Measurements from ENCODE around the gene SSPN. TPM values are rescaled to one million over a fixed set of nuclear protein-coding genes. Genes with fewer than 3 reads are reported as not detected.

SSPN gene
- total RNA-seq, 1 experiment from 2014 or later = 0.17 TPM

DNA sequence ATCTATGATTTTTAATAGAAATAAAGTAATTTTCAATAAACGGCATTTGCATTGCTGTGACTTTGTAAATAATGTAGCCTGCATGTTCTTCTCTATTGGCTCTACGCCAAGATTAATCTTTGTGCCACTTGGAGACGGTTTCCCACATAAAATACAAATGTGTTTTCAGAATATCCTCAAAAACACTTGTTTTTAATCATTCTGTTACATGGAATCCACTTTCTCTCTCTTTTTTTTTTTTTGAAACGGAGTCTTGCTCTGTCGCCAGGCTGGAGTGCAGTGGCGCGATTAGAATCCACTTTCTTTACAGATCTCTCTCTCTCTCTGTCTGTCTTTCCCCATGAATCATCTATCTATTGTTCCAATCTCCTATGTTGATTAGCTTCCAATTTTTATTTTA, 22.8 kb upstream of the SSPN start (continued):
- TF ChIP-seq, protein P1, sequence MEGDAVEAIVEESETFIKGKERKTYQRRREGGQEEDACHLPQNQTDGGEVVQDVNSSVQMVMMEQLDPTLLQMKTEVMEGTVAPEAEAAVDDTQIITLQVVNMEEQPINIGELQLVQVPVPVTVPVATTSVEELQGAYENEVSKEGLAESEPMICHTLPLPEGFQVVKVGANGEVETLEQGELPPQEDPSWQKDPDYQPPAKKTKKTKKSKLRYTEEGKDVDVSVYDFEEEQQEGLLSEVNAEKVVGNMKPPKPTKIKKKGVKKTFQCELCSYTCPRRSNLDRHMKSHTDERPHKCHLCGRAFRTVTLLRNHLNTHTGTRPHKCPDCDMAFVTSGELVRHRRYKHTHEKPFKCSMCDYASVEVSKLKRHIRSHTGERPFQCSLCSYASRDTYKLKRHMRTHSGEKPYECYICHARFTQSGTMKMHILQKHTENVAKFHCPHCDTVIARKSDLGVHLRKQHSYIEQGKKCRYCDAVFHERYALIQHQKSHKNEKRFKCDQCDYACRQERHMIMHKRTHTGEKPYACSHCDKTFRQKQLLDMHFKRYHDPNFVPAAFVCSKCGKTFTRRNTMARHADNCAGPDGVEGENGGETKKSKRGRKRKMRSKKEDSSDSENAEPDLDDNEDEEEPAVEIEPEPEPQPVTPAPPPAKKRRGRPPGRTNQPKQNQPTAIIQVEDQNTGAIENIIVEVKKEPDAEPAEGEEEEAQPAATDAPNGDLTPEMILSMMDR (IDR thresholded peaks at IDR 0.05 in 2 of 3, conservative IDR thresholded peaks at IDR 0.05 in 1 of 3; ENCODE audit: borderline replicate concordance in 1 of 3, insufficient read depth in 1 of 3, low read depth in 2 of 3, low read length in 2 of 3) = no peak
- no peak for TF ChIP-seq YY1 (IDR thresholded peaks at IDR 0.05; ENCODE audit: extremely low read depth, insufficient replicate concordance, low read depth, low read length)
- no peak for TF ChIP-seq JUND (IDR thresholded peaks at IDR 0.05)
- no peak for TF ChIP-seq SP1 (IDR thresholded peaks at IDR 0.05; ENCODE audit: low read depth)
- TF ChIP-seq CBX3 (IDR thresholded peaks at IDR 0.05; ENCODE audit: low read depth) = no peak

DNA sequence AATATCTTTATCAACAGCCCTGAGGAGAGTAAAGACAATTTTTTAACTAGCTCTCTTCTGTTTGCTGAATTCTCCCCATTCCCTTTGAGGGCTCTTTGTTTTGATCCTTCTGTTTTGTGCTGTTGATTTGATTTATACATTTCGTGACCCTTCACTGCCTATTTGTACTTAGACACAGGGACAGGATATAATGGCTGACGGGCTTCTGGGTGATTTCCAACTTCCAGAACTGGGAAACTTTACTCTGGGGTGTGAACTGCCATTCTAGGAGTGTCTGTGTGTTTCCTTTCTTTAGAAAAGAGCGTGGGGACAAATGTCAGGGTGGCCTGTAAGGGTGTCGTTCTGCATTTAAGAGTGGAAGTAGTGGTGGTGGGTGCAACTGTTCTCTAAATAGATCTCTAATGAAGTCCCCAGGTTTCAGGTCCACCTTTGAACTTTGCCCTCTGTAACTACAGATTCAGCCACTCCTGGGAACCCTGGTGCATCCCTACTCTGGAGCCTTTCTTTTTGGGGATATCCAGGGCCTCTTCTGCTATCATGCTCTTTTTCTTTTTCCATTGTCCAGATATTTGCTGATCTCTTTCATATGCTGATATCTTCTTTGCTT, 22.3 kb upstream of the SSPN start:
- H3K79me2 ChIP-seq (ENCODE audit: insufficient read depth, low read length) = no peaks in the 10 kb centered on the region
- H3K9me3 ChIP-seq (ENCODE audit: control insufficient read depth in 1 of 2, insufficient read depth in 1 of 2, low read depth in 1 of 2, low read length in 2 of 2) = no peaks in the 10 kb centered on the region
- ChIA-PET POLR2A (no interaction called here), RAD21 (ENCODE audit: low non-redundant PET in 1 of 2, low total read pairs in 2 of 2, uncharacterized antibody in 2 of 2, unreplicated experiment in 2 of 2) (no interaction called here), CTCF (no interaction called here)
- no peaks in the 10 kb centered on the region for H3K27me3 ChIP-seq (ENCODE audit: insufficient read depth, low read length)
- DNase-seq (ENCODE audit: low read depth, low spot score) = no peak
- no peak overlapping the region for H3K9ac ChIP-seq (ENCODE audit: low read length)
- no peak for ATAC-seq
- no peaks in the 10 kb centered on the region for H3K36me3 ChIP-seq (ENCODE audit: control insufficient read depth in 1 of 2, insufficient read depth in 2 of 2, low read length in 2 of 2)
- no peak overlapping the region for H2AFZ ChIP-seq (ENCODE audit: low read depth, low read length, poor library complexity, severe bottlenecking)
- intact Hi-C loops (cut with micrococcal nuclease) = no loop called here
- H3K4me3 ChIP-seq (replicated peaks in 1 of 2; ENCODE audit: low read depth in 1 of 2, low read length in 2 of 2) = no peak overlapping the region
- no TSS peak for BruUV-seq (replicated peaks)
- H3K4me2 ChIP-seq (ENCODE audit: low read length) = no peak overlapping the region
- H3K4me1 ChIP-seq (ENCODE audit: control insufficient read depth in 1 of 2, insufficient read depth in 2 of 2, low read length in 2 of 2) = no peaks in the 10 kb centered on the region
- TF ChIP-seq, protein P2, sequence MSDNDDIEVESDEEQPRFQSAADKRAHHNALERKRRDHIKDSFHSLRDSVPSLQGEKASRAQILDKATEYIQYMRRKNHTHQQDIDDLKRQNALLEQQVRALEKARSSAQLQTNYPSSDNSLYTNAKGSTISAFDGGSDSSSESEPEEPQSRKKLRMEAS (IDR thresholded peaks at IDR 0.05) = no peak
- no peak for TF ChIP-seq YY1 (IDR thresholded peaks at IDR 0.05; ENCODE audit: extremely low read depth, insufficient replicate concordance, low read depth, low read length)
- TF ChIP-seq, protein P3, sequence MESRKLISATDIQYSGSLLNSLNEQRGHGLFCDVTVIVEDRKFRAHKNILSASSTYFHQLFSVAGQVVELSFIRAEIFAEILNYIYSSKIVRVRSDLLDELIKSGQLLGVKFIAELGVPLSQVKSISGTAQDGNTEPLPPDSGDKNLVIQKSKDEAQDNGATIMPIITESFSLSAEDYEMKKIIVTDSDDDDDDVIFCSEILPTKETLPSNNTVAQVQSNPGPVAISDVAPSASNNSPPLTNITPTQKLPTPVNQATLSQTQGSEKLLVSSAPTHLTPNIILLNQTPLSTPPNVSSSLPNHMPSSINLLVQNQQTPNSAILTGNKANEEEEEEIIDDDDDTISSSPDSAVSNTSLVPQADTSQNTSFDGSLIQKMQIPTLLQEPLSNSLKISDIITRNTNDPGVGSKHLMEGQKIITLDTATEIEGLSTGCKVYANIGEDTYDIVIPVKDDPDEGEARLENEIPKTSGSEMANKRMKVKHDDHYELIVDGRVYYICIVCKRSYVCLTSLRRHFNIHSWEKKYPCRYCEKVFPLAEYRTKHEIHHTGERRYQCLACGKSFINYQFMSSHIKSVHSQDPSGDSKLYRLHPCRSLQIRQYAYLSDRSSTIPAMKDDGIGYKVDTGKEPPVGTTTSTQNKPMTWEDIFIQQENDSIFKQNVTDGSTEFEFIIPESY (IDR thresholded peaks at IDR 0.05; ENCODE audit: extremely low read depth, insufficient replicate concordance, low read length) = no peak
- TF ChIP-seq SP1 (IDR thresholded peaks at IDR 0.05; ENCODE audit: low read depth) = no peak
- no peak for TF ChIP-seq ZNF274 (IDR thresholded peaks at IDR 0.05; ENCODE audit: low read depth, low read length)
- TF ChIP-seq, protein P4, sequence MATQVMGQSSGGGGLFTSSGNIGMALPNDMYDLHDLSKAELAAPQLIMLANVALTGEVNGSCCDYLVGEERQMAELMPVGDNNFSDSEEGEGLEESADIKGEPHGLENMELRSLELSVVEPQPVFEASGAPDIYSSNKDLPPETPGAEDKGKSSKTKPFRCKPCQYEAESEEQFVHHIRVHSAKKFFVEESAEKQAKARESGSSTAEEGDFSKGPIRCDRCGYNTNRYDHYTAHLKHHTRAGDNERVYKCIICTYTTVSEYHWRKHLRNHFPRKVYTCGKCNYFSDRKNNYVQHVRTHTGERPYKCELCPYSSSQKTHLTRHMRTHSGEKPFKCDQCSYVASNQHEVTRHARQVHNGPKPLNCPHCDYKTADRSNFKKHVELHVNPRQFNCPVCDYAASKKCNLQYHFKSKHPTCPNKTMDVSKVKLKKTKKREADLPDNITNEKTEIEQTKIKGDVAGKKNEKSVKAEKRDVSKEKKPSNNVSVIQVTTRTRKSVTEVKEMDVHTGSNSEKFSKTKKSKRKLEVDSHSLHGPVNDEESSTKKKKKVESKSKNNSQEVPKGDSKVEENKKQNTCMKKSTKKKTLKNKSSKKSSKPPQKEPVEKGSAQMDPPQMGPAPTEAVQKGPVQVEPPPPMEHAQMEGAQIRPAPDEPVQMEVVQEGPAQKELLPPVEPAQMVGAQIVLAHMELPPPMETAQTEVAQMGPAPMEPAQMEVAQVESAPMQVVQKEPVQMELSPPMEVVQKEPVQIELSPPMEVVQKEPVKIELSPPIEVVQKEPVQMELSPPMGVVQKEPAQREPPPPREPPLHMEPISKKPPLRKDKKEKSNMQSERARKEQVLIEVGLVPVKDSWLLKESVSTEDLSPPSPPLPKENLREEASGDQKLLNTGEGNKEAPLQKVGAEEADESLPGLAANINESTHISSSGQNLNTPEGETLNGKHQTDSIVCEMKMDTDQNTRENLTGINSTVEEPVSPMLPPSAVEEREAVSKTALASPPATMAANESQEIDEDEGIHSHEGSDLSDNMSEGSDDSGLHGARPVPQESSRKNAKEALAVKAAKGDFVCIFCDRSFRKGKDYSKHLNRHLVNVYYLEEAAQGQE (IDR thresholded peaks at IDR 0.05; ENCODE audit: low read depth) = no peak
- TF ChIP-seq POLR2A (IDR thresholded peaks at IDR 0.05; ENCODE audit: borderline replicate concordance, extremely low read depth, insufficient read depth, insufficient read length) = no peak
- TF ChIP-seq ELF1 (IDR thresholded peaks at IDR 0.05; ENCODE audit: borderline replicate concordance, low read depth) = no peak
- TF ChIP-seq, protein P5, sequence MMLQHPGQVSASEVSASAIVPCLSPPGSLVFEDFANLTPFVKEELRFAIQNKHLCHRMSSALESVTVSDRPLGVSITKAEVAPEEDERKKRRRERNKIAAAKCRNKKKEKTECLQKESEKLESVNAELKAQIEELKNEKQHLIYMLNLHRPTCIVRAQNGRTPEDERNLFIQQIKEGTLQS (IDR thresholded peaks at IDR 0.05) = no peak
- no peak for TF ChIP-seq ZFX (IDR thresholded peaks at IDR 0.05)
- no peak overlapping the region for H3K27ac ChIP-seq (ENCODE audit: low read depth, low read length)
- no peaks in the 10 kb centered on the region for H4K20me1 ChIP-seq (ENCODE audit: insufficient read depth)
- no peaks in the 10 kb centered on the region for H3K9me2 ChIP-seq (ENCODE audit: insufficient read depth)

Measured in HCT116 (cell line).